Measurements from ENCODE around the gene PARP8. TPM values are rescaled to one million over a fixed set of nuclear protein-coding genes. Genes with fewer than 3 reads are reported as not detected.
"Not testable (repeated sequence)": the region's sequence is repeated elsewhere in the genome, so short reads cannot be mapped to it uniquely, and the experiment has no call there.

The PARP8 gene
- total RNA-seq, 2 experiments from 2014 or later = 42.9 to 48.3 TPM

- Mint-ChIP-seq H3K4me3 (peak overlapping the region; percentile 90), H3K27me3 (no peaks in the 10 kb centered on the region), H3K27ac (peak overlapping the region; percentile 99), H3K4me1 (ENCODE audit: low read depth) (peaks cover 43% of the 10 kb centered on the region), H3K9me3 (no peaks in the 10 kb centered on the region), H3K36me3 (ENCODE audit: low read depth) (peaks cover 19% of the 10 kb centered on the region)
- intact Hi-C loops (cut with micrococcal nuclease) = loop anchor here (5.0 kb wide), 3 partner anchors 39 to 226 kb away; partner anchors contain the start of gene EMB
- DNase-seq = peak; percentile 90
- TF ChIP-seq CTCF (IDR thresholded peaks at IDR 0.05) = no peak
- ATAC-seq = peak; percentile 76
- CTCF ChIA-PET = interaction anchor here (1.3 kb wide), 1 partner anchor 47 kb away, joined by 3 read pairs; no protein-coding TSS in a partner anchor
- POLR2A ChIA-PET = interaction anchor here (0.8 to 1.9 kb wide), 10 partner anchors 12 to 80 kb away, joined by 3 to 13 read pairs (median 5); no protein-coding TSS in a partner anchor
These were observed 1.5 kb downstream of the PARP8 start for GRCh38 chr5:50667653-50668595.

- Mint-ChIP-seq H3K36me3 (ENCODE audit: low read depth) (peaks cover 19% of the 10 kb centered on the region), H3K4me3 (peak overlapping the region; percentile 90), H3K27ac (peak overlapping the region; percentile 99), H3K4me1 (ENCODE audit: low read depth) (peaks cover 46% of the 10 kb centered on the region)
- intact Hi-C loops (cut with micrococcal nuclease) = loop anchor here (5.0 kb wide), 3 partner anchors 39 to 226 kb away; partner anchors contain the start of gene EMB
- ChIA-PET POLR2A (interaction anchor here (0.6 kb wide), 1 partner anchor 228 kb away, joined by 3 read pairs; the partner anchor contains the start of gene EMB), CTCF (interaction anchor here (1.2 to 1.3 kb wide), 2 partner anchors 34 to 57 kb away, joined by 3 to 4 read pairs; no protein-coding TSS in a partner anchor)
- H3K9me3 Mint-ChIP-seq, H3K27me3 Mint-ChIP-seq, ATAC-seq, DNase-seq: not testable (repeated sequence)
These were observed 2.2 kb downstream of the PARP8 start for GRCh38 chr5:50668636-50669035.

- POLR2A ChIA-PET = interaction anchor here (0.9 kb wide), 1 partner anchor 17 kb away, joined by 3 read pairs; no protein-coding TSS in a partner anchor
- H3K4me1 Mint-ChIP-seq (ENCODE audit: low read depth) = peaks cover 66% of the 10 kb centered on the region
- TF ChIP-seq CTCF (IDR thresholded peaks at IDR 0.05) = no peak
- intact Hi-C loops (cut with micrococcal nuclease) = no loop called here
- no peak overlapping the region for H3K4me3 Mint-ChIP-seq
- no peaks in the 10 kb centered on the region for H3K27me3 Mint-ChIP-seq
- peaks cover 30% of the 10 kb centered on the region for H3K36me3 Mint-ChIP-seq (ENCODE audit: low read depth)
- DNase-seq = no peak
- no peak for ATAC-seq
- peak overlapping the region; percentile 57 for H3K27ac Mint-ChIP-seq
- CTCF ChIA-PET = no interaction called here
- H3K9me3 Mint-ChIP-seq = no peaks in the 10 kb centered on the region
These were observed 6.2 kb downstream of the PARP8 start for GRCh38 chr5:50672663-50673062.

- H3K27me3 Mint-ChIP-seq; H3K9me3 Mint-ChIP-seq; DNase-seq; H3K4me3 Mint-ChIP-seq; ATAC-seq; intact Hi-C loops (cut with micrococcal nuclease): not testable (repeated sequence)
- ChIA-PET POLR2A (interaction anchor here (0.9 to 1.2 kb wide), 2 partner anchors 17 to 43 kb away, joined by 3 read pairs; no protein-coding TSS in a partner anchor), CTCF (interaction anchor here (1.0 kb wide), 1 partner anchor 26 kb away, joined by 4 read pairs; no protein-coding TSS in a partner anchor)
- peak overlapping the region; percentile 6 for H3K27ac Mint-ChIP-seq
- H3K36me3 Mint-ChIP-seq (ENCODE audit: low read depth) = peaks cover 30% of the 10 kb centered on the region
- H3K4me1 Mint-ChIP-seq (ENCODE audit: low read depth) = peaks cover 70% of the 10 kb centered on the region
These were observed 7.0 kb downstream of the PARP8 start for GRCh38 chr5:50673444-50673843.

- no peak overlapping the region for H3K4me3 Mint-ChIP-seq
- H3K36me3 Mint-ChIP-seq (ENCODE audit: low read depth) = peaks cover 27% of the 10 kb centered on the region
- peaks cover 83% of the 10 kb centered on the region for H3K4me1 Mint-ChIP-seq (ENCODE audit: low read depth)
- H3K9me3 Mint-ChIP-seq = no peaks in the 10 kb centered on the region
- no peak for ATAC-seq
- ChIA-PET CTCF (interaction anchor here (1.5 kb wide), 1 partner anchor 62 kb away, joined by 4 read pairs; no protein-coding TSS in a partner anchor), POLR2A (no interaction called here)
- no peak for DNase-seq
- no peaks in the 10 kb centered on the region for H3K27me3 Mint-ChIP-seq
- intact Hi-C loops (cut with micrococcal nuclease) = no loop called here
- H3K27ac Mint-ChIP-seq = no peak overlapping the region
- TF ChIP-seq CTCF (IDR thresholded peaks at IDR 0.05) = no peak
These were observed 8.9 kb downstream of the PARP8 start for GRCh38 chr5:50675385-50675784.

GRCh38 chr5:50679554-50679953 lies 13.1 kb downstream of the PARP8 start:
- POLR2A ChIA-PET = interaction anchor here (1.1 to 1.7 kb wide), 2 partner anchors 10 to 12 kb away, joined by 4 read pairs; no protein-coding TSS in a partner anchor
- DNase-seq; H3K27me3 Mint-ChIP-seq; CTCF ChIA-PET; intact Hi-C loops (cut with micrococcal nuclease); H3K9me3 Mint-ChIP-seq; ATAC-seq: not testable (repeated sequence)
- H3K36me3 Mint-ChIP-seq (ENCODE audit: low read depth) = peaks cover 17% of the 10 kb centered on the region
- peaks cover 74% of the 10 kb centered on the region for H3K4me1 Mint-ChIP-seq (ENCODE audit: low read depth)
- peak overlapping the region; percentile 2 for H3K4me3 Mint-ChIP-seq
- H3K27ac Mint-ChIP-seq = peak overlapping the region; percentile 31
